MM.1S (cell line): ENCODE measurements around the gene TMEM106C.

Experiments
- DNase-seq: peaks from one replicate; pipeline ENCODE4 v3.0.0-alpha.2; 2015
- H2AFZ ChIP-seq: fragments of 300-600 bp; sonication (generic); 2 replicates; pipeline ENCODE4 v1.6.0; 2016; ENCODE audit warnings: antibody characterized with exemption, low read length
- H3F3A ChIP-seq: fragments of 300-600 bp; sonication (generic); 2 replicates; pipeline ENCODE4 v1.6.1; 2016; ENCODE audit warnings: mild to moderate bottlenecking, antibody characterized with exemption, low read length, moderate library complexity, mixed read lengths; ENCODE audit not compliant: insufficient read depth
- H3K27ac ChIP-seq: fragments of 300-600 bp; sonication (generic); 2 replicates; pipeline ENCODE4 v1.5.1; 2016; ENCODE audit warnings: mild to moderate bottlenecking, low read length
- H3K27me3 ChIP-seq: fragments of 300-600 bp; sonication (generic); replicated peaks from 2 replicates; pipeline ENCODE4 v1.6.0; 2016; ENCODE audit warnings: low read length; ENCODE audit not compliant: insufficient read depth
- H3K36me3 ChIP-seq: fragments of 300-600 bp; sonication (generic); replicated peaks from 2 replicates; pipeline ENCODE4 v1.6.1; 2016; ENCODE audit warnings: mild to moderate bottlenecking, low read length, mixed read lengths; ENCODE audit not compliant: insufficient read depth
- H3K4me1 ChIP-seq: fragments of 300-600 bp; sonication (generic); 2 replicates; pipeline ENCODE4 v1.6.1; 2016; ENCODE audit warnings: low read length, mixed read lengths
- H3K4me2 ChIP-seq: fragments of 300-600 bp; sonication (generic); 2 replicates; pipeline ENCODE4 v1.6.0; 2016; ENCODE audit warnings: low read depth, low read length
- H3K4me3 ChIP-seq: fragments of 300-600 bp; sonication (generic); 2 replicates; pipeline ENCODE4 v1.5.1; 2016; ENCODE audit warnings: low read length, mixed read lengths
- H3K79me2 ChIP-seq: fragments of 300-600 bp; sonication (generic); 2 replicates; pipeline ENCODE4 v1.6.1; 2016; ENCODE audit warnings: mixed run types, low read length, mixed read lengths
- H3K9ac ChIP-seq: fragments of 300-600 bp; sonication (generic); 2 replicates; pipeline ENCODE4 v1.6.1; 2016; ENCODE audit warnings: low read length, mixed read lengths
- H3K9me2 ChIP-seq: fragments of 300-600 bp; sonication (generic); replicated peaks from 2 replicates; pipeline ENCODE4 v1.6.1; 2016; ENCODE audit warnings: mild to moderate bottlenecking, low read length, mixed read lengths; ENCODE audit not compliant: insufficient read depth
- H3K9me3 ChIP-seq: fragments of 300-600 bp; sonication (generic); replicated peaks from 2 replicates; pipeline ENCODE4 v1.6.1; 2016; ENCODE audit warnings: mild to moderate bottlenecking, low read length, mixed read lengths; ENCODE audit not compliant: insufficient read depth
- H4K20me1 ChIP-seq: fragments of 300-600 bp; sonication (generic); 2 replicates; pipeline ENCODE4 v1.6.1; 2016; ENCODE audit warnings: mild to moderate bottlenecking, low read length, moderate library complexity, mixed read lengths; ENCODE audit not compliant: insufficient read depth
- EZH2 ChIP-seq: fragments of 300-600 bp; sonication (generic); optimal IDR thresholded peaks from 2 replicates; pipeline ENCODE3; 2017; ENCODE audit warnings: low read depth, mild to moderate bottlenecking, antibody characterized with exemption, low read length, mixed read lengths
- EZH2phosphoT487 ChIP-seq: fragments of 300-600 bp; sonication (generic); IDR thresholded peaks from 2 replicates; pipeline ENCODE4 v1.6.1; 2018; ENCODE audit warnings: antibody characterized with exemption, low read length
- TF ChIP-seq, protein P1 (sequence below): fragments of 300-600 bp; sonication (generic); IDR thresholded peaks from 2 replicates; pipeline ENCODE4 v1.5.1; 2016; ENCODE audit warnings: antibody characterized with exemption, low read length, mixed read lengths

TMEM106C gene

DNA sequence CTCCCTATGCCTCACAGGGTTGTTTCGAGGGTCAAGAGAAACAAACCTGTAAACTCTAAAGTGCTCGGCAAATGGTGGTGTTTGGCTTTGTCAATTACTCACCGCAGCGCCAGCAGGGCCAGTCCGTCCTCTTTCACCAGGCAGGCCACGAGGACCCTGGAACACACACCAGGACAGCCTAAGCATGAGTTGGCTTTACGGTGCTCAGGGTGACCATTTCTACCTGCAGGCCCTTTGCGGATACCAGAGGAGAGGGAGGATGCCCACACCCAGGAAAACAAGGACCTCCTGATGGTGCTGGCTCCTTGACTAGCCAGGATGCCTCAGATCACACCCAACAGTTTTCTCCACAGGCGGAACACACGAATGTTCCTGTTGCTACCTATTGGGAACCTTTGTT, 29.4 kb downstream of the TMEM106C start:
- H3K36me3 ChIP-seq = no peaks in the 10 kb centered on the region

DNA sequence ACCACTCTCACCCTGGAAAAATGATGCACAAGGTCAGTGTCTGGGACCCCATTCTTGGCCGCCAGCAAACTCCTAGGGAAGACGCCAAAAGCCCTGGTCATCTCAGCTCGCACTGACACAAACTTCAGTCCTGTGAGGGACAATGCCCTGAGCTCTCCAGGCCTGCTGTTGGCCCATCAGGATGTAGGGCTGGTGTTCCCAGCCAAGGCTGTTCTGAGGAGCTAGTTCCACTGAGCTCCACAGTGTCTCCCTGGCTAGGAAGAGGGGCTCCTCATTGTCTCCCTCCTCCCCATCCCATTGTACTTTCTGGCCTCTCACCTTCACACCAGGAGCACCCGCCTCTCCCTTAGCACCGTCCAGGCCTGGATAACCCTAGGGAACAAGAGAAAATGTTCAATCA, 30.1 kb downstream of the TMEM106C start:
- Histone ChIP-seq H3K27ac (no peak overlapping the region), H3K27me3 (peaks cover 3% of the 10 kb centered on the region; the same call in 1 of the 2 replicates), H3K4me1 (no peaks in the 10 kb centered on the region), H3K36me3 (no peaks in the 10 kb centered on the region), H3K9me3 (no peaks in the 10 kb centered on the region), H3K9ac (no peak overlapping the region), H3K4me3 (no peak overlapping the region), H3K79me2 (no peaks in the 10 kb centered on the region), H4K20me1 (no peaks in the 10 kb centered on the region), H3F3A (no peaks in the 10 kb centered on the region), H3K4me2 (no peak overlapping the region), H3K9me2 (no peaks in the 10 kb centered on the region), H2AFZ (no peak overlapping the region)
- TF ChIP-seq EZH2phosphoT487 = no peak
- TF ChIP-seq, protein P1, sequence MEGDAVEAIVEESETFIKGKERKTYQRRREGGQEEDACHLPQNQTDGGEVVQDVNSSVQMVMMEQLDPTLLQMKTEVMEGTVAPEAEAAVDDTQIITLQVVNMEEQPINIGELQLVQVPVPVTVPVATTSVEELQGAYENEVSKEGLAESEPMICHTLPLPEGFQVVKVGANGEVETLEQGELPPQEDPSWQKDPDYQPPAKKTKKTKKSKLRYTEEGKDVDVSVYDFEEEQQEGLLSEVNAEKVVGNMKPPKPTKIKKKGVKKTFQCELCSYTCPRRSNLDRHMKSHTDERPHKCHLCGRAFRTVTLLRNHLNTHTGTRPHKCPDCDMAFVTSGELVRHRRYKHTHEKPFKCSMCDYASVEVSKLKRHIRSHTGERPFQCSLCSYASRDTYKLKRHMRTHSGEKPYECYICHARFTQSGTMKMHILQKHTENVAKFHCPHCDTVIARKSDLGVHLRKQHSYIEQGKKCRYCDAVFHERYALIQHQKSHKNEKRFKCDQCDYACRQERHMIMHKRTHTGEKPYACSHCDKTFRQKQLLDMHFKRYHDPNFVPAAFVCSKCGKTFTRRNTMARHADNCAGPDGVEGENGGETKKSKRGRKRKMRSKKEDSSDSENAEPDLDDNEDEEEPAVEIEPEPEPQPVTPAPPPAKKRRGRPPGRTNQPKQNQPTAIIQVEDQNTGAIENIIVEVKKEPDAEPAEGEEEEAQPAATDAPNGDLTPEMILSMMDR = no peak
- TF ChIP-seq EZH2 = no peak
- DNase-seq = no peak

More for the DNA sequence above, 29.4 kb downstream of the TMEM106C start:
- Histone ChIP-seq H3K9ac (no peak overlapping the region), H3K4me2 (no peak overlapping the region), H2AFZ (no peak overlapping the region), H3K4me1 (no peaks in the 10 kb centered on the region), H3K27ac (no peak overlapping the region), H3F3A (no peaks in the 10 kb centered on the region), H3K4me3 (no peak overlapping the region), H3K9me2 (no peaks in the 10 kb centered on the region), H4K20me1 (no peaks in the 10 kb centered on the region), H3K27me3 (no peaks in the 10 kb centered on the region), H3K79me2 (no peaks in the 10 kb centered on the region), H3K9me3 (no peaks in the 10 kb centered on the region)
- DNase-seq = no peak
- TF ChIP-seq EZH2phosphoT487 (no peak), EZH2 (no peak)
- TF ChIP-seq, protein P1 = no peak

DNA sequence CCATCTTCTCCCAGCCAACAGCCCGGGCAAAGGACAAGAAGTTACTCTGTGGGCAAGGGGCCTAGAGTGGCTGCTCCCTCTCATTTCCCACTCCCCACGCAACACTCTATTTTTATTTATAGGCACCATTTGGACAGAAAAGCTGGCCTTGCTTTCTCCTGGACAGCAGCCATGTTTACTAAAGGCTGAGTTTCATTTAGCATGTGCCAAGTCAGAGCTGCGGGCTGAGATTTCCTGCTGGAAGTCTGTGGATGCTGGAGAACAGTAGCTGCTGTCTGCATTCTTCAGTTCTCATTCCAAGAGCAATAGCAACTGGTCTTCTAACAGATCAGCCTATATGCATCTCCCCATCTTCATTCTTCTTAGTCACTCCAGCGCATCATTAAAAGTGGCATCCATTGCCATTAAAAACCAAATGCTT, 32.6 kb downstream of the TMEM106C start:
- Histone ChIP-seq H3K4me3 (no peak overlapping the region), H3K36me3 (no peaks in the 10 kb centered on the region), H2AFZ (no peak overlapping the region), H3K9me3 (no peaks in the 10 kb centered on the region), H3K9ac (no peak overlapping the region), H4K20me1 (no peaks in the 10 kb centered on the region), H3K9me2 (no peaks in the 10 kb centered on the region), H3K4me1 (no peaks in the 10 kb centered on the region), H3K4me2 (no peak overlapping the region), H3K27ac (no peak overlapping the region), H3F3A (no peaks in the 10 kb centered on the region), H3K79me2 (no peaks in the 10 kb centered on the region), H3K27me3 (peaks cover 28% of the 10 kb centered on the region)
- DNase-seq = no peak
- TF ChIP-seq EZH2 (no peak), EZH2phosphoT487 (no peak)
- TF ChIP-seq, protein P1 = no peak
